HG02852 (cell line): Measurements from ENCODE around the gene CDH16.
"Not testable (repeated sequence)": the region's sequence is repeated elsewhere in the genome, so short reads cannot be mapped to it uniquely, and the experiment has no call there.

Experiments used
- ATAC-seq: cut with Tn5 transposase; IDR thresholded peaks from one replicate; pipeline ENCODE4 v1.9.1; 2021; ENCODE audit warnings: mild to moderate bottlenecking, moderate library complexity; ENCODE audit not compliant: unreplicated experiment

CDH16 gene

DNA sequence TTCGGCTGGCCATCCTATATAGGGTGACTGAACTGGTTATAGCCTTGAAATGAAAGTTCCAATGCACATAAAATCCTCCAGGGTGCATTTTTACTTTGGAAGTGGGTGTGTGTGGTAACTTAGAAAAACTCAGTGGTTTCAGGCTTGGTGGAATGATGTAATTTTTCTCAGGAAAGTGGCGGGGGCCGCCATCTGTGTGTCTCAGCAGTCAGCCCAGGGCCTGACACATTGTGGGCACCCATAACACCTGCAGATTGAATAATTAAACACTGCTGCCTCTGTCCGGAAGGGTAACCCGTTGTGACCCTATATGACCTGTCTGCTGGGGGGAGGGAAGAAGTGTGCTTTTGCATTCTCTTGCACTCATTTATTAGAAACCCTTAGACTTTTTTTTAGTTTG lies 40.6 kb downstream of the CDH16 start:
- ATAC-seq: no peak

DNA sequence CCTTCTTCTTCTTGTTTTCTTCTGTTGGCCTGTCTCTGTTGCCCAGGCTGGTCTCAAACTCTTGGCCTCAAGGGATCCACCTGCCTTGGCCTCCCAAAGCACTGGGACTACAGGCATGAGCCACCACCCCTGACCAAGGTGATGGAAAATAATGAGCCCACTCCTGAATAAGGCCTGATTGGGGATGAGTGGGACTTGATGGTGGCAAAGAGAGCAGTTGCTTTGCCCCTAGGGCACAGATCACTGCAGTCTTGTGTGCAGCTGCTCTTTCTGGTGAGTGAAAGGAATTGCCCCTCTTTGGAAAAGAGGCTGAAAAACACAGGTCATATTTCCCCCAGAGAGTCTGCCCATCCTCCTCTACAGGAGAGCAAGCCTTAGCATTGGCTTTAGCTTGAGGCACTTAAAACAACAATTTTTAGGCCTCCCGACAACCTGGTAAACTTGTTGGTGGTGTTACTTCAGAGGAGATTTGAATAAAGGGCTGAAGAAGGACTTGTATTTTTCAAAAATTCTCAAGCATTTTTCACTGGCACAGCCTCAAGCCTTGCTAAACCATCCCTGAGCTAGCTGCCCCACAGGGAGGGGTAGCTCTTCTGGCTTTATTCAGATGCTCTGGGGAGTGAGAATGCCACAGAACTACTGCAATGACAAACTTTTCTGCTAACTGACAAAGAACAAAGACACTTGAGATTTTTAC lies 44.5 kb downstream of the CDH16 start:
- no peak for ATAC-seq

DNA sequence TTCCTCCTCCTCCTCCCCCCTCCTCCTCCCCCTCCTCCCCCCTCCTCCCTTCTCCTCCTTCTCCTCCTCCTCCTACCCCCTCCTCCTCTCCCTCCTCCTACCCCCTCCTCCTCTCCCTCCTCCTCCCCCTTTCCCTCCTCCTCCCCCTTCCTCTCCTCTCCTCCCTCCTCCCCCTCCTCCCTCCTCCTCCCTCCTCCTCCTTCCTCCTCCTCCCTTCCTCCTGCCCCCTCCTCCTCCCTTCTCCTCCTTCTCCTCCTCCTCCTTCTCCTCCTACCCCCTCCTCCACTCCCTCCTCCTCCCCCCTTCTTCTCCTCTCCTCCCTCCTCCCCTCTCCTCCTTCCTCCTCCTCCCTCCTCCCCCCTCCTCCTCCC lies 45.0 kb downstream of the CDH16 start:
- no peak for ATAC-seq

- ATAC-seq: peak; percentile 89
Measured at GRCh38 chr16:66872943-66873684, 45.6 kb downstream of the CDH16 start.

- ATAC-seq: no peak
Measured at GRCh38 chr16:66872559-66872942, 46.1 kb downstream of the CDH16 start.

- ATAC-seq: no peak
Measured at GRCh38 chr16:66871840-66872239, 46.8 kb downstream of the CDH16 start.

- not testable (repeated sequence) for ATAC-seq
Measured at GRCh38 chr16:66871363-66871762, 47.3 kb downstream of the CDH16 start.

GRCh38 chr16:66869424-66869823 lies 49.3 kb downstream of the CDH16 start:
- no peak for ATAC-seq

DNA sequence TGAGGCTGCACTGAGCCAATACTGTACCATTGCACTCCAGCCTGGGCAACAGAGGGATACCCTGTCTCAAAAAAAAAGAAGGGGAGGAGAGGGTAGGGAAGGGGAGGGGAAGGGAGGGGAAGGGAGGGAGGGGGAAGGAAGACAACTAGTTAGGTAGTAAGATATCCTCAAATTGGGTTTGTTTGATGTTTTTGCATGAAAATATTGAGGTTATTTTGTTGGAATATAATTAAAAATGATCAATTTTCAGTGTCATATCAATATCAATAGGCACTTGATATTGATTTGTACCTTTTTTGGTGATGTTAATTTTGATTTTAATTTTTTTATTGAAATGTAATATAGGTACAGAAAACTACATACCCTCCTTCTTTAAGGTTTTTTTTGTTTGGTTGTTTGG lies 55.0 kb downstream of the CDH16 start:
- no peak for ATAC-seq

GRCh38 chr16:66862023-66862520 lies 56.6 kb downstream of the CDH16 start:
- ATAC-seq: no peak

DNA sequence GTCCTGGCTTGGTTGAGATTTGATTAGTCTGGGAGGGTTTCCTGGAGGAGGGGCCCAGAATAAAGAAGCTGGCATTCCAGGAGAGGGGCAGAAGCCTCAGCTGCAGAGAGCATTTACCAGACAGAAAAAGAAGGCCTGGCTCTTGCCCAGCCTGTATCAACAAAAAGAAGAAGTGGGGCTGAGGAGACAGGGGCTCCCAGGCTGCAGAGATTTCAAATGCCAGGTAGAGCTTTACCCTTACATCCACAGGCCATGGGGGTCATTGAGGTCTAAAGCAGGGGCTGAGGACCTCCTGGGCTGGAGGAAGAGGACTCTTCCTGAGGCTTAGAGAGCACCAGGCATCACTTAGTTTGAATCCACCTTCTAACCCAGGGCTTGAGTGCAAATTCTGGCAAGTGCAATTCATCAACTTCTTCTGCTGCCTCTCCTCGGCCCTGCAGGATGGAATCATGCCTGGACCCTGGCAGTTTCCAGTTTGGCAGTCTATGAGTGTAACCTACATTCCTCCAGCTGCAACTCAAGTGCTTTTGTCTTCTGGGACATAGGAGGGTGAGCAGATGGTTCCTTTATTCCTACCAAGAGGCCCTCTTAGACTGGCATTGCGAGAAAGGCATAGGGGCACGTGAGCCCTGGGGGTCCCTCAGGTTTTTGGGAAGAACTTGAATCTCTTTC lies 59.2 kb downstream of the CDH16 start:
- ATAC-seq: no peak

- no peak for ATAC-seq
Measured at GRCh38 chr16:66858740-66859396, 59.8 kb downstream of the CDH16 start.
